Right renal pelvis (tissue), 4 donors: Measurements from ENCODE around the gene RIC8B. TPM values are rescaled to one million over a fixed set of nuclear protein-coding genes. Genes with fewer than 3 reads are reported as not detected.
"Not testable (repeated sequence)": the region's sequence is repeated elsewhere in the genome, so short reads cannot be mapped to it uniquely, and the experiment has no call there.

Experiments
- DNase-seq, 4 donors: peaks; one replicate each; pipeline ENCODE4 v3.0.0-alpha.2; 2013; ENCODE audit warnings: low read depth in 4 of 4, low spot score in 3 of 4, missing footprints in 1 of 4
- polyA plus RNA-seq, 4 donors: library from polyadenylated mRNA; unstranded; fragments of 120-200 nt; gene quantifications; one replicate each; pipeline ENCODE4 v1.2.1, GENCODE V29; 2013; ENCODE audit not compliant: insufficient read length in 4 of 4

Gene RIC8B
- polyA plus RNA-seq, 4 donors = 23.7 to 31.1 (median 26.1) TPM

GRCh38 chr12:106897082-106897481, 122.6 kb downstream of the RIC8B start:
- DNase-seq = no peak

GRCh38 chr12:106897981-106898901, 123.8 kb downstream of the RIC8B start:
- peak in 1 of 4 donors; percentile 20 for DNase-seq

GRCh38 chr12:106900554-106900953, 126.1 kb downstream of the RIC8B start:
- DNase-seq = no peak

GRCh38 chr12:106901276-106901675, 126.8 kb downstream of the RIC8B start:
- no peak for DNase-seq

DNA sequence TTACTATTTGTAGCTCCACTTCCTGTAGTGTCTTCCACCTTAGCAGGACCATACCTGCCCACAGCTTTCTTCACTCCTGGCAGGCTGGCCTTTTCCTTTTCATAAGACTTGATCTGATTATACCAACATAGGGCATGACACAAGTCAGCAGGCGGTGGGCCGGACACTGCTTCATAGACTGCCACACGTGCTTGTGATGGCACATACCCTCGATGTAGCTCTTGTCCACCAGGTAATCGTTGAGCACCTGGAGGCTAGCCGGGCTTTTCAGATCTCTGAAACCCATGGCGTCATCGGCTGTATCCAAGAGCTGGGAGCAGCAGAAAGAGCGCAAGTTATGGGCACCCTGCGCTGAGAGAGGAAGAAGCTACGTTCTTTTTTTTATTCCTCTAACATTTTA, 127.6 kb downstream of the RIC8B start:
- DNase-seq = no peak

- DNase-seq = peak in 3 of 4 donors; percentile 33 to 65 (median 33)
These were observed 128.9 kb downstream of the RIC8B start for GRCh38 chr12:106903241-106903945.

- no peak for DNase-seq
These were observed 132.2 kb downstream of the RIC8B start for GRCh38 chr12:106906715-106907114.

GRCh38 chr12:106907411-106907810, 132.9 kb downstream of the RIC8B start:
- DNase-seq = no peak

DNA sequence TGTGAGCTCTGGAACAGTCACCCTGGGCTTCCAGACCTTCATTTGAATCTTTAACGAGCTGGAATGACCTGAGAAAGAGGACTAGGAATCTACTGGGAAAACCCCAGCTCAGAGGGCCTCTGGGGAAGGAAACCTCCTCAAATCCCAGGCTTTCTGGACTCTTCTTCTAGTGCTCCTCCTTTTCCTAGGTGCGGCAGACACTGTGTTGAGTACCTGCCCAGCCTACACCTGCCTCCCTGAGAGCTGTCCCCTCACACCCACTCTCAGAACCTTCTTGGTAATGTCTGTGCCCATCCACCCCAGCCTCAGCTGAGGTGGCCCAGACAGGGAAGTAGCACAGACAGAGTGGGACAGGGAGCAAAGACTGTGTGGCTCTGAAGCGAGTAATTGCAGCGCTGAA, 133.4 kb downstream of the RIC8B start:
- no peak for DNase-seq

- no peak for DNase-seq
These were observed 134.1 kb downstream of the RIC8B start for GRCh38 chr12:106908561-106908960.

- no peak for DNase-seq
These were observed 135.7 kb downstream of the RIC8B start for GRCh38 chr12:106910202-106910601.

DNA sequence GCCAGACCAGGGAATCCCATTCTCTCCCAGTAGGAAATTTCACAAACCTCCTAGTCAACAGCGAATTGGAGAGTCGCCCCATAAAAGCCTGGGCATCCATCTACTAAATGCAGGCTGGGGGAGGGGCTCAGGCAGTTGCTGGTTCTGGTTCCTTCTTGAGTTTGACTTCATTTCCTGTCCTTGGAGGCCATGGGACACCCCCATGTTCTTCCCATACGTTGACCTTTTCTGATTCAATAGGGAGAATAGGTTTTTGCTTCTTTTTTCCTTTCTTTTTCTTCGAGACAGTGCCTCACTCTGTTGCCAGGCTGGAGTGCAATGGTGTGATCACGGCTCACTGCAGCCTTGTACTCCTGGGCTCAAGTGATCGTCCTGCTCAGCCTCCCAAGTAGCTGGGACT, 137.1 kb downstream of the RIC8B start:
- DNase-seq = no peak

GRCh38 chr12:106913456-106913855, 139.0 kb downstream of the RIC8B start:
- DNase-seq = no peak

DNA sequence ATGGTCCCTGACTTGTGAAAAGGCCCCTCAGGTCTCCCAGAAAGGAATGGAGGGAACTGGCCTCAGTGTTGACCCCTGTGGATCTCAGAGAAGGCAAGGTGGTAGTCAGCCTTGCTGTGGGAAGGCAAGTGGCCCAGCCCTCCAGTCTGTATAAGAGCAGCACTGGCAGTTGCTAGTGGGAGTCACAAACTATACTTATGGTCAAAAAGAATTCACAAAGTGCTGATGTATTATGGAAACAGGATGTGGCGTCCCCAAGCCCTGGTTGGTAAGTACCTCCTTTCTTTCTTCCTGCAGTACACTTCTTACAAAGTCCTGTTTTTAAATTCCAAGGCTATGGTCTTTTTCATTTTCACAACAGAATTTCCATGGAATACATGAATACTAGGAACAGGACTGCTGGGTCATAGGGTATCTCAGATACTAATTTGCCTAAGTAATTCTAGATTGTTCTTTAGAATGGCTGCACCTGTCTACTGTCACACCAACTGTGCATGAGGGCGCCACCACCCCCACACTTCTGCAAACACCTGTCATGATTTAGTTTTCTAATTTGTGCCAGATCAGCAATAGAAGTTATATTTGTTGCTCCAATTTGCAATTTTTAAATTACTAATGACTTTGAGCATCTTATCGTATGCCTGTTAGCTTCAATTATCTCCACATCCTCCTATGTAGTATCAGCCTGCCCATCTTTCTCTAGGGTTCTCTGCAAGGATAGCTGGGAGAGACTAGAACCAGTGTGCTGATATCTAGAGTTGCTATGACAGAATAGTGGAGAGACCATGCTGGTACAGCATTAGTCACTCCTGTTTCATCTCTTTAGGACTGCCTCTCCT, 140.5 kb downstream of the RIC8B start:
- no peak for DNase-seq

DNA sequence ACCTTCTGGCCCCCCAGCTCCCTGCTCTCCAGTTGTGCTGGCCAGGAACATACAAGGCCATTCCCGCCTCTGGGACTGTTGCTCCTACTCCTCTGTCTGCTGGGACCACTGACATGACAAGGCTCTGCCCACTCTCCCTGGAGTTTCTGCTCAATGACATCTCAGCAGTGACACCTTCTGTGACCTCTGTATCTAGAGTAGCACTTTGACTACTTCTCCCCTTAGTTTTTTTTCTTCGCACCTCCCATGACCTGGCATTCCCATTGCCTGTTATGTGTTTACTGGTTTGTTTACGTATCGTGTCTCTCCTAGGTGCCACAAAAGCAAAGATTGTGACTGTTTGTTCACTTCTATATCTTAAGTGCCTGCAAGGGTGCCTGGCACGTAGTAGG, 141.1 kb downstream of the RIC8B start:
- DNase-seq = no peak

- peak in 1 of 4 donors; percentile 17 for DNase-seq
These were observed 143.0 kb downstream of the RIC8B start for GRCh38 chr12:106917503-106917902.

DNA sequence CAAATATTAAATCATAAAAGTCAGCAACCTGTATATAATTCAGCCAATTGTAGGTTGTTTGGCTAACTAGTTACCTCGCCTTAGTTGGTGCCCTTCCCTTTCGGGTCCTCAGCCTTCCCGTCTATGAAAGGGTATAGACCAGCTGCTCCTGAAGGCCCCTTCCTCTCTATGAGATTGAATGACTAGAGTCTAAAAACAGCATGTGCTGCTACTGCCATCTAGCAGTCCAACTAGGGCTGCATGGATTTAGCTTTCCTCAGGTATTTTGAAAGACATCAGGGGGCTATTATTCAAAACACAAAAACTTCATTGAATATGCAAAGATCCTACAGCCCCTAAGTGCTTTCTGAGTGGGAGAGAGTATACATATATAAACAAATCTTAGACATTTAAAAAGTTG, 144.3 kb downstream of the RIC8B start:
- peak in 1 of 4 donors; percentile 22 for DNase-seq

DNA sequence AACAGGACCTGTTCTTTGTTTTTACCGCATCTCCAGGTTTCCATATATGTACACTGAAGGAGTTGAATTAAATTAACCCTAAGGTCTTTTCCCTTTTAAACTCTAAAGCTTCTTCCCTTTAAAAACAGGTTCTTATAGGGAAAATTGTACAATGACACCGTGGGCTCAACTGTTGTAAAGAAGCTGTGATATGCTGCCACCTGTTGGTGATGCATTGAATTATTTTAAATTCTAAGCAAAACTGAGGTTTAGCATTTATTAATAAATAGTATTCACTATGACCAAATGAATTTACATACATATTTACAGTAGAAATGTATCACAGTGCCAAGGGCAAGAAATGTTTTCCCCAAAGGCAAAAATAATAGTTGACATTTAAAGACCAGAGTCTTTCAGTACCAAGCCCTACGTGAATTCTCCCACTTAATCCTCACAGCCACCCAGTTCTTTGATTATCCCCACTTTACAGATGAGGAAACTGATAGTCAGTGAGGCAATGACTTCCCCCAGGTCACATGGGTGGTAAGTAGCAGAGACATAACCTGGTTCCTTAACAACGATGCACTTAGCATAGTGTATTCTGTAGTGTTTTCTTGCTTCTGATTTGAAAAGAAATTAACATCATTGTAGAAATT, 145.5 kb downstream of the RIC8B start:
- peak in 2 of 4 donors; percentile 30 to 46 for DNase-seq

DNA sequence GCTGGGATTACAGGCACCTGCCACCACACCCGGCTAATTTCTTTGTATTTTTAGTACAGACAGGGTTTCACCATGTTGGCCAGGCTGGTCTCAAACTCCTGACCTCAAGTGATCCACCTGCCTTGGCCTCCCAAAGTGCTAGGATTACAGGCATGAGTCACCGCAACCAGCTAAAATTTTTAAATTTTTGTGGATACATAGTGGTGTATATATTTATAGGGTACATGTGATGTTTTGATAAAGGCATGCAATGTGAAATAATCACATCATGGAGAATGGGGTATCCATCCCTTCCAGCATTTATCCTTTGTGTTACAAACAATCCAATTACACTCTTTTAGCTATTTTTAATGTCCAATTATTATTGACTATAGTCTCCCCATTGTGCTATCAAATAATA, 147.5 kb downstream of the RIC8B start:
- not testable (repeated sequence) for DNase-seq

- not testable (repeated sequence) for DNase-seq
These were observed 149.1 kb downstream of the RIC8B start for GRCh38 chr12:106923594-106923993.
